Progenitor cell of endocrine pancreas (in vitro differentiated cells): Measurements from ENCODE around the gene SEC31A. TPM values are rescaled to one million over a fixed set of nuclear protein-coding genes. Genes with fewer than 3 reads are reported as not detected.
A peak's percentile ranks its signal among the peaks of the same experiment; 100 is the strongest.
"Not testable (repeated sequence)": the region's sequence is repeated elsewhere in the genome, so short reads cannot be mapped to it uniquely, and the experiment has no call there.

ENCODE experiments used
- DNase-seq: peaks from one replicate; pipeline ENCODE4 v3.0.0; 2021; ENCODE audit warnings: low spot score; ENCODE audit not compliant: unreplicated experiment
- H3K27ac Mint-ChIP-seq: 2 replicates; pipeline ENCODE4 v1.8.0; 2021; ENCODE audit warnings: mild to moderate bottlenecking, moderate library complexity, mixed read lengths
- H3K27me3 Mint-ChIP-seq: 2 replicates; pipeline ENCODE4 v1.8.0; 2021; ENCODE audit warnings: mixed read lengths
- H3K36me3 Mint-ChIP-seq: 2 replicates; pipeline ENCODE4 v1.8.0; 2022; ENCODE audit warnings: mixed read lengths; ENCODE audit not compliant: insufficient read depth
- H3K4me1 Mint-ChIP-seq: 2 replicates; pipeline ENCODE4 v1.8.0; 2021; ENCODE audit warnings: low read depth, mixed read lengths
- H3K4me3 Mint-ChIP-seq: 2 replicates; pipeline ENCODE4 v1.8.0; 2021; ENCODE audit warnings: low read depth, mild to moderate bottlenecking, moderate library complexity, mixed read lengths
- H3K9me3 Mint-ChIP-seq: 2 replicates; pipeline ENCODE4 v1.8.0; 2021; ENCODE audit warnings: low read depth, mixed read lengths
- total RNA-seq: library from RNA; stranded (reverse); gene quantifications from 2 replicates; pipeline ENCODE4 v1.2.1, GENCODE V29; 2021
- TF ChIP-seq, protein P1 (sequence below): fragments of 200-600 bp; sonication (generic); IDR thresholded peaks from one replicate; pipeline ENCODE4 v1.5.0; 2021; ENCODE audit warnings: antibody characterized with exemption, mild to moderate bottlenecking; ENCODE audit not compliant: unreplicated experiment

SEC31A gene
- total RNA-seq, 1 donor from 2014 or later, result 250 TPM

DNA sequence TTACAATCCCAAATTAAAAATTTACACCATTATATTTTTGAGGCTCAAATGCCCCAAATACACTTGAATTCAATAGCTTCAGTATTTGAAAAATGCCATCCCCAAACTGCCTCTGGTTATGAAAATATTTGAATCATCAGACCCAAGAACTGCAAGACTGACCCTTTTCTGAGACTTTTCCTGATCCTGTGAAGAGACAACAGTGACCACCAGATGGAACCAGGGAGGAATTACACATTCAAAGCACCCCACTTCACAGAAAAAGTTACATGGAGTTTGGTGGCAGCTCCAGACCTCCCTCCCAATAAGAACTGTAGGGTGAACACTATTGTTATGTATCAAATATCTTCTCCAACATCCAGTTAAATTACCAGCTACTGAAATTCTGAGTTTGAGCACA lies 48.4 kb downstream of the SEC31A start:
- H3K27me3 Mint-ChIP-seq, result no peaks in the 10 kb centered on the region
- no peak overlapping the region for H3K27ac Mint-ChIP-seq
- H3K4me3 Mint-ChIP-seq, result no peak overlapping the region
- no peaks in the 10 kb centered on the region for H3K4me1 Mint-ChIP-seq
- H3K36me3 Mint-ChIP-seq, result peaks cover 40% of the 10 kb centered on the region
- TF ChIP-seq, protein P1, sequence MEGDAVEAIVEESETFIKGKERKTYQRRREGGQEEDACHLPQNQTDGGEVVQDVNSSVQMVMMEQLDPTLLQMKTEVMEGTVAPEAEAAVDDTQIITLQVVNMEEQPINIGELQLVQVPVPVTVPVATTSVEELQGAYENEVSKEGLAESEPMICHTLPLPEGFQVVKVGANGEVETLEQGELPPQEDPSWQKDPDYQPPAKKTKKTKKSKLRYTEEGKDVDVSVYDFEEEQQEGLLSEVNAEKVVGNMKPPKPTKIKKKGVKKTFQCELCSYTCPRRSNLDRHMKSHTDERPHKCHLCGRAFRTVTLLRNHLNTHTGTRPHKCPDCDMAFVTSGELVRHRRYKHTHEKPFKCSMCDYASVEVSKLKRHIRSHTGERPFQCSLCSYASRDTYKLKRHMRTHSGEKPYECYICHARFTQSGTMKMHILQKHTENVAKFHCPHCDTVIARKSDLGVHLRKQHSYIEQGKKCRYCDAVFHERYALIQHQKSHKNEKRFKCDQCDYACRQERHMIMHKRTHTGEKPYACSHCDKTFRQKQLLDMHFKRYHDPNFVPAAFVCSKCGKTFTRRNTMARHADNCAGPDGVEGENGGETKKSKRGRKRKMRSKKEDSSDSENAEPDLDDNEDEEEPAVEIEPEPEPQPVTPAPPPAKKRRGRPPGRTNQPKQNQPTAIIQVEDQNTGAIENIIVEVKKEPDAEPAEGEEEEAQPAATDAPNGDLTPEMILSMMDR, result peak; percentile 49
- no peak for DNase-seq
- H3K9me3 Mint-ChIP-seq, result no peaks in the 10 kb centered on the region

DNA sequence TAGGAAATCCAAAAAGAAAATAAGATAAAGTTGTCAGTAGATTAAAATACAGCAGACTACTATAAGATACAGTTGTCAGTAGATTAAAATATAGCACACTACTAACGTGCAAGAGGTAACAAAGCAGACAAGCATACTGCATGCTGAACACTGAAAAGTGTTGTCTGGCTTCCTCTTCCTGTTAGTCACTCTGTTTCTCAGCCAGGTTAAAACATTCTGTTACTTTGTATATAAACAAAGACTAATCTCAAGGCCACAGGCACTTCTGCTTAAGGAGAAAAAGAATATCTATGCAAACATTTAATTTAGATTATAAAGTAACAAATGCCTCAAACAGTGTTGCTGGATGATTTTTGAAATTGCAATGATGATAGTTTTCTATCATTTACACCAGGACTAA lies 51.3 kb downstream of the SEC31A start:
- Mint-ChIP-seq H3K27ac (no peak overlapping the region), H3K36me3 (peaks cover 36% of the 10 kb centered on the region), H3K4me1 (no peaks in the 10 kb centered on the region), H3K27me3 (no peaks in the 10 kb centered on the region), H3K4me3 (no peak overlapping the region), H3K9me3 (no peaks in the 10 kb centered on the region)
- TF ChIP-seq, protein P1, result no peak
- no peak for DNase-seq

DNA sequence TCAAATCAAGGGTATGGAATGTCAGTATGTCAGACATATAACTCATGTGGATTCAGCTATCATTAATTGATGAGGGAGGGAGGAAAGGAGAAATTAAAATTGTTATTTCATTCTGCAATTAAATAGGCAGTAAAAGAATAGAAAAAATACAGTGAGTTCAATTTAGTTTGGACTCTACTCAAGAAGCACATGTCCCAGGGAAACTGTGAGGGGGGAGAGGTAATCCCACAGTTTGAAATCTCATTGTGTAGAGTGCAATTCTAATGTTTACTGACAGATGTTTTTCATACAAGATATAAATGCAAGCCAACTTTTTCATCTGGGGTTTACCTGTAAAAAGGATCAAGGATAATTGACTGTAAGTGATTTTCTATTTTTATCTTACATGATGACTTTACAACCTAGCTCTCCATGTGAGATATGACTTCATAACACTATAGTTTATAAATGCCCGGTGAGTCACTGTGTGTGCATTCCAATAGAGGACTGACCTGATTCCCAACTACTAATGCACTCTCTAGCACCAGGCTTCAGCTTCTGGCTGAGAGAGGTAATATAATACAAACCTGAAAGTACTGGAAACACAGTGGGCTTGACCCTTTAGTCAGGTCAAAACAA lies 57.1 kb downstream of the SEC31A start:
- Mint-ChIP-seq H3K27me3 (no peaks in the 10 kb centered on the region), H3K4me1 (no peaks in the 10 kb centered on the region), H3K27ac (no peak overlapping the region), H3K36me3 (peaks cover 37% of the 10 kb centered on the region), H3K9me3 (no peaks in the 10 kb centered on the region), H3K4me3 (no peak overlapping the region)
- TF ChIP-seq, protein P1, result no peak
- no peak for DNase-seq

DNA sequence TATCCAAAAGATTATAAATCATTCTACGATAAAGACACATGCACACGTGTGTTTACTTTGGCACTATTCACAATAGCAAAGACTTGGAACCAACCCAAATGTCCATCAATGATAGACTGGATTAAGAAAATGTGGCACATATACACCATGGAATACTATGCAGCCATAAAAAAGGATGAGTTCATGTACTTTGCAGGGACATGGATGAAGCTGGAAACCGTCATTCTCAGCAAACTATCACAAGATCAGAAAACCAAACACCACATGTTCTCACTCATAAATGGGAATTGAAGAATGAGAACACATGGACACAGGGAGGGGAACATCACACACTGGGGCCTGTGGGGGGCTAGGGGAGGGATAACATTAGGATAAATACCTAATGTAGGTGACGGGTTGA lies 57.9 kb downstream of the SEC31A start:
- H3K27ac Mint-ChIP-seq, H3K27me3 Mint-ChIP-seq, DNase-seq, H3K4me3 Mint-ChIP-seq, H3K9me3 Mint-ChIP-seq, H3K4me1 Mint-ChIP-seq: not testable (repeated sequence)
- peaks cover 38% of the 10 kb centered on the region for H3K36me3 Mint-ChIP-seq

DNA sequence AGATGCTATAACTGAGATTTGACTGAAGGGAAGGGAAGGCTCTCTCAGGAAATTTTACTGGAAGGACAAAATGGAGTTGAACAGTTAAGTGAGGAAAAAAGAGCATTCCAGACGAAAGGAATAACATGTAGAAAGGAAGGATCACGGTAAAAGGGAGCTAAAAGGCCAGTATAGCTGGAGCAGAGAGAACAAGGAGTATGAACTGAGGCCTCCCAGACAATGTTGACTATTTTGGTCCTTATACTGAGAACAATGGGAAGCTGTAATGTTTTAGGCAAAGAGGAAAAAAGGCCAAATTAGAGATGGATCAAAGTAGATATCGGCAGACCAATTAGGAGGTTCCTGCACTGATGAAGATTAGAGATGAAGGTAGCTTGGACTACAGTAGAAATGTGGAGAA lies 65.5 kb downstream of the SEC31A start:
- DNase-seq, result no peak
- Mint-ChIP-seq H3K36me3 (peaks cover 42% of the 10 kb centered on the region), H3K4me1 (no peaks in the 10 kb centered on the region), H3K27me3 (no peaks in the 10 kb centered on the region), H3K9me3 (no peaks in the 10 kb centered on the region), H3K4me3 (no peak overlapping the region), H3K27ac (no peak overlapping the region)
- TF ChIP-seq, protein P1, result no peak

DNA sequence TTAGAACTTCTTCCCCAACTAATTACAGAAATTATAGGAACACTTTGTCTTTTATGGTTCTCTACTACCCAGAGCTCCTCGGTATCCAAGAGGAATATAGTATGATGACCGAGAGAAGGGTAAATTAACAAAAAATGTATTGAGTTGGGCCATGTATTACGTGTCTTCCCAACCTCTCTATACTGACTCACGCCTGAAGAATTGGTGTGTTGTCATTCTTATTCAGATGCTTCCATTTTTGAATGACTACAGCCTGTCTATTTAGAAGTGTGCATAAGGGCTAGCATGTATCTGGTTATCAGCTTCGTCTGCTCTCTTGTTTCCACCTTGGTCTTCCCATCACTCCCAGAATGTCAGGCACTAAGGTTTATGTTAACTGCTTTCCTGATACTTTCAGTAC lies 67.9 kb downstream of the SEC31A start:
- no peak overlapping the region for H3K27ac Mint-ChIP-seq
- no peaks in the 10 kb centered on the region for H3K27me3 Mint-ChIP-seq
- TF ChIP-seq, protein P1, result no peak
- H3K36me3 Mint-ChIP-seq, result peaks cover 46% of the 10 kb centered on the region
- no peak for DNase-seq
- no peaks in the 10 kb centered on the region for H3K4me1 Mint-ChIP-seq
- H3K4me3 Mint-ChIP-seq, result no peak overlapping the region
- no peaks in the 10 kb centered on the region for H3K9me3 Mint-ChIP-seq
